Fibroblast of lung (primary cell): ENCODE data around the gene SDR39U1.

Experiments used
- EZH2 ChIP-seq: IDR thresholded peaks from 2 replicates; pipeline ENCODE4 v1.5.1; 2012; ENCODE audit warnings: low read length, control low read depth, mild to moderate bottlenecking; ENCODE audit errors: missing control alignments
- TF ChIP-seq, protein P1 (sequence below), 2 donors: IDR thresholded peaks in 1 of 2; conservative IDR thresholded peaks in 1 of 2; 1 replicate in 1 of 2; 2 replicates in 1 of 2; pipeline ENCODE4 v1.5.1; 2011 to 2012; ENCODE audit warnings: low read length in 2 of 2, control low read depth in 1 of 2, inconsistent platforms in 1 of 2, low read depth in 1 of 2, mild to moderate bottlenecking in 1 of 2

DNA sequence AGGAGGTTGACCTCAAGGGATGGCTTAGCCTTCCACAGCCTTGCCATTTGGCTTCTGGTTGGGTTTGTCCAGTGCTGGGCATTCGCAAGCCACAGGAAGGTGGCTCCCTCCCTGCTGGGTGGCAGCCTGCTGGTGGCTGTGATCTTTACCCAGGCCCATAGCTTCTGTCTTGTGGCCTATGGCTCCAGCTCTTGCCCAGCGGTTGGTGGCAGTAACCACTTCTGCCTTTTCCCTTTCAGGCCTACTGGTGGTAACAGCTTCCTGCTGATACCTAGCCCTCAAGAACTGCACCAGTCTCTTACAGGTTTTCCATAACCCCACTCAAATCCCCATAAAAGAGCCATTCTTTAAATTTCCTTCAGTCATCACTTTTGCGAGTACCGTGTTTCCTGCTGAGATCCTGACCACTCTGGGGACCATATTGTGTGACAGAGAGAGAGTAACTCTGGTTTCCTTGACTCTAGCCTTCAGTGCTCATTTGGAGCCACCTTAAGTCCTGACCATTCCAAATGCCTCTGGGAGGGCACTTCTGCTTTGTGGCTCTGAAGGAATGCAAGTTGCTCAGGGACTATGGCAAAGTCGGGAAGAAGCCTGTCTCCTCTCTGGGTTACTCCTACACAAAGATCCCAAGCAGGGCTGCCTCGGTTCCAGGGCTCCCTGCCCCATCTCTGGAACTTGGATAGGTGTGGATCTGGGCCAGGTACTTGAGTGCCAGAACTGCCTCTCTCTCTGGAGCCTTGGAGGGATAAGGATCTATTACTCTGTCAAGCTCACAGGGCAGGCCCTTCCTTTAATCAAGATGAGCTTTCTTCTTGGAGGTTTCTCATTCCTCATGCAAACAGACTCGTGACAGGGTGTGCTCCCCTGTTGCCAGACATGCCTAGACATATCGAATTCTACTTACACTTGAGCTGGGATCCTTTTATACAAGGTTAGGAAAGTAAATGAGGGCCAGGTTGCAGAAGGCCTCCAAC lies 46.7 kb downstream of the SDR39U1 start:
- TF ChIP-seq, protein P1, sequence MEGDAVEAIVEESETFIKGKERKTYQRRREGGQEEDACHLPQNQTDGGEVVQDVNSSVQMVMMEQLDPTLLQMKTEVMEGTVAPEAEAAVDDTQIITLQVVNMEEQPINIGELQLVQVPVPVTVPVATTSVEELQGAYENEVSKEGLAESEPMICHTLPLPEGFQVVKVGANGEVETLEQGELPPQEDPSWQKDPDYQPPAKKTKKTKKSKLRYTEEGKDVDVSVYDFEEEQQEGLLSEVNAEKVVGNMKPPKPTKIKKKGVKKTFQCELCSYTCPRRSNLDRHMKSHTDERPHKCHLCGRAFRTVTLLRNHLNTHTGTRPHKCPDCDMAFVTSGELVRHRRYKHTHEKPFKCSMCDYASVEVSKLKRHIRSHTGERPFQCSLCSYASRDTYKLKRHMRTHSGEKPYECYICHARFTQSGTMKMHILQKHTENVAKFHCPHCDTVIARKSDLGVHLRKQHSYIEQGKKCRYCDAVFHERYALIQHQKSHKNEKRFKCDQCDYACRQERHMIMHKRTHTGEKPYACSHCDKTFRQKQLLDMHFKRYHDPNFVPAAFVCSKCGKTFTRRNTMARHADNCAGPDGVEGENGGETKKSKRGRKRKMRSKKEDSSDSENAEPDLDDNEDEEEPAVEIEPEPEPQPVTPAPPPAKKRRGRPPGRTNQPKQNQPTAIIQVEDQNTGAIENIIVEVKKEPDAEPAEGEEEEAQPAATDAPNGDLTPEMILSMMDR (conservative IDR thresholded peaks at IDR 0.05 in 1 of 2, IDR thresholded peaks at IDR 0.05 in 1 of 2; ENCODE audit: low read depth in 1 of 2, low read length in 2 of 2) = no peak
- TF ChIP-seq EZH2 = no peak
